Dermis blood vessel endothelial cell (primary cell): ENCODE results near the gene ARHGAP20. TPM values are rescaled to one million over a fixed set of nuclear protein-coding genes. Genes with fewer than 3 reads are reported as not detected.
"Not testable (repeated sequence)": the region's sequence is repeated elsewhere in the genome, so short reads cannot be mapped to it uniquely, and the experiment has no call there.

Experiments used
- DNase-seq: peaks from one replicate; pipeline ENCODE4 v3.0.0; 2010
- total RNA-seq: library from RNA; depleted of rRNA; stranded (reverse); fragments of >200 nt; gene quantifications from 2 replicates; pipeline ENCODE4 v1.2.3, GENCODE V29; 2014

The ARHGAP20 gene
- total RNA-seq, 1 donor from 2014 or later = 1.5 TPM

DNA sequence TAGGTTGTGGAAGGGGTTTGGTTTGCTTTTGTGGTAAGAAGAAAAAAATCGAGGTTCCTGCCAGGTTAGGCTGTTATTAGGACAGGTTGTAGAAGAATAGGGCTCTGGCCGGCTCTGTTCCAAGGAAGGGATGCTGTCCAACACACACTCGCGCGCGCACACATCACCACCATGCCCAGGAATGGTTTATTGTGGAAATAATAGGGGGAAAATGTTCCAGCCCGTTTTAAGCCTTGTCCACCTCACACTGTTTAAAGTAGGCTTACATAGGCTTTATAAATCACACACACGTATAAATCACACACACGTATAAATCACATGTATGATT is 1.2 kb upstream of the ARHGAP20 start:
- DNase-seq = no peak

DNA sequence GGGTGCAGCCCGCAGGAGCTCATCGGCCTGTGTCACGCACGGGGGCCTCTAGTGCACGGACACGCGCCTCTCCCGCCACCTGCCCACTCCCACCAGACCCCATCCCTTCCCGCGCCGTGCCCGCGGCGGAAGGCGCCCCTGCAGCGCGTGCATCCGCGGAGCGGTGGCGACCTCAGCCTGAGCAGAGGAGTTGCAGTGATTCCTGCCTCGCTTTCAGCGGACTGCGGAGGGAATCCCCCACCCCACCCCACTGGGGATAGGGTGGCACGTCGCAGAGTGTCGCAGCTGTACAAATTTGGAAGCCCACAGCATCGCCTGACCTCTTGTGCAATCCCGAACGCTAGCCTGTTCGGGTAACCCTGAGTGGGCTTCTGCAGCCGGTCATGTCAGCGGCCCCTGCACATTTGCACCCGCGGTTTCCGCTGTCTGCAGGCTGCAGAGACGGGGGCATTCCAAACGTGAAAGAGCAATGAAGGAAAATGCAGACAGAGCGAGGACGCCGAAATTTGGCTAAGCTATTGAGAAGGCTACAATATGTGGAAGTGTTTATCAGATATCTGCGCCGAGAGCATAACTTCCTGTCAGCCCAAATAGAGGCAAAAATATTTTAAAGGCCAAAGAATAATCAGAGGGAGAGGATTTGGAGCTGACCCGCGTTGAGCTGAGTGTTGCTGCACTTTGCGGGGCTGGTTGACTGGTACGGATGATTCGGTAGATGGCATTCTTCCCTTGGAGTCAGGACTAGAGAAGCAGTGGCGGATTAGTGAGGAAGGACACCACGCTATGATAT is 617 bp upstream of the ARHGAP20 start:
- peak; percentile 71 for DNase-seq

DNA sequence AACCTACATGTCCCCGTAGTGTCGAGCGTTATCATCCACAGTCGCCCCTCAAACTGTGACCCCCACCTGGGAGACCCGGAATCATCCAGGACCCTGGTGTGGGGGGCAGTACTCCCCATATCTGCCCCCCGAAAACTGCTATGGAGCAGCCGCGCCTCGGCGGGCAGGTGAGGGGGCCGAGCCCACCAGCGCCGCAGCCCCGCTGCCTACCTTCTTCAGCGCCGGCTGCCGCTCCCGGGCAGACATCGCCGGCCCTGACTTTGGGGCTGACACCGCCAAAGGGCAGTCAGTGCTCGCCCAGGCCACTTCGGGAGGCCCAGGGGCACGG is 825 bp downstream of the ARHGAP20 start:
- no peak for DNase-seq

DNA sequence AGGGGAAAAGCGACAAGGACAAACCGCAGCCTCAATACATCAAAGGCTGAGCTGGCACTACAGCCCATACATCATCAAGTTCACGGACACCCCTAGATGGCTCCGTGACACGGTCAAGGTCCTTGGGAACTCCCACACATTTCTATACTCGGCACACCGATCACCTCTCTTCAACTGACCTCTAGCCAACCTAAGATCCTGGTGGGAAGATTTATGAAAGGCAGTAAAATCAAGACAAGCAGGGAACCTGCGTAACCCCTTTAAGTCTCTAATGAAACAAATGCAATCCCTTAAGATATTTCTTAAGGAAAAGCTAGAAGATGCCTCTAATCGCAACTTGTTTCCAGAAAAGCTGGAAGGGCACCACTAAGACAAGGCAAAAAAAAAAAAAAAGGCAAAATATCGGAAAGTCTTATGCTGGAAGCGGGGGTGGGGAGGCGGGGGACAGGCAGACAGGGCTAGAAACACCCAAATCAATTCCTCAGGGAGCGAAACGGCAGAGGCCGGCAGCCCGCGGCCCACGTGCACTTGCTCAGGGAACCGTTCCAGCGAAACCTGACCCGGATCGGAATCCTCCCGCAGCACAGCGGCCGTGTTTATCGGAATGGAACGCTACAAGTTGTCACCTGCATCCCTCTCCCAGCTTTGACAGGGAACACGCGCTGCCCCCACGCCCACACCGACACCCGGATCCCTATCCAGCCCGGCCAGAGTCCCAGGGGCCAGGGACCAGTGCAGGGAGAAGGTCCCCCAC is 1.4 kb downstream of the ARHGAP20 start:
- peak; percentile 25 for DNase-seq

DNA sequence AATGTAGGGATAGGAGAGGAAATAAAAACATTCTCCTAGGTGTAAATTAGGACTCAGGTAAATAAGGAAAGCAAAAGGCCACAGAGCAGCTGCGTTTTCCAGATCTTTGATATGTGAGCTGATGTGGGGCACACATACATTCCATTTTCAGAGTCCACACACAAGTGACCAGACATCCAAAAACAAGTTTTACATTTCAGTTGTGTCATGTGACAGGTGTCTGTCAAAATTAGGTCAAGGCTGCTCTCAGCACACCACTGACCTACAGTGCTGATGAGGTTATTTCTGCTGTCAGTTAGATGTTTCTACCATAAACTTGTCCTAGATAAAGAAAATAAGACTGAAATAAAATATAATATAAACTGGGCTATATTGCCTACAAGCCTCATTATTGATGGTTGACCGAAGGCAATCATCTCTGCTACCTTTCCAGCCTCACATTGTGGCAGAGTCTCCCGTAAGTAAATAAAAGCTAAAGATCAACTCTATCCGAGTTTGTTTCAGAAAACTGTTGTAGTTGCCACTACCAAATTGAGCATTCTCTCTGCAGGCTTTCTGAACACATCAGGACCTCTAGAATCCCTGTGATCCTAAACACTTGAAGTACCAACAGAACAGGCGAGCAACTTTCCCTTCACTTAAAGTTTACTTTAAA is 7.9 kb downstream of the ARHGAP20 start:
- no peak for DNase-seq

DNA sequence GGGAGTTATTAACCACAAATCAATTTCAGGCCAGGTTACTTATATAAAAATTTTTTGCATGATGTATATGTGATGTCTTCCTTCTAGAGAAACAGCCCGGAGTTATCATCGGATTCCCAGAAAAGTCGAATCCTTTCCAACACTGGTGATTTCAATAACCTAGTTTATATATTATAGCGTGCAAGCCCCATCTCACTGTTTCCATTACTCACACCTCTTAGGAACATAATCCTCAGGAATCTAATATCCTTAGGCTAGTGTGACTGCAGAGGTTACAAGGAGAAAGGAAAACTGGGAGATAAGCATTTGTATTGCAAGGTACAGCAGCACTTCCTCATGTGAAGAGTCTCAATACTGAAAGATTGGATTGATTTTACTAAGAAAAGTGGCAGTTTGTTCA is 20.3 kb downstream of the ARHGAP20 start:
- DNase-seq = no peak

DNA sequence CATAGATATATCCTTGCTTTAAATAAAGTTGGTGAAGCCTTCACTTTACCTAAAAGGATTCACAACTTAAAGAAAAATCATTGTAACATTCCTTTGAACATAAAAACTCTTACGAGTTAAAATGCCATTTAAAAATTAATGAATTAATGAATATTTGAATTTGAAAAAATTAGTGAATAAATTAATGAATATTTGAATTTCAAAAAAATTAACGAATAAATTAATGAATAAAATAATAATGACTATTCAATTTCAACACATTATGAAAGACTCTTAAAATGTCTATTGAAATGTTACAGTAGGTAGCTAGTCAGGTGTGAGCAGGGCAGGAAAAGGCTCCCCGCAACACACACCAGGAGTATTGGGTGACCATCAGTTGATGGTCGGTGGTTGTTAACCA is 22.9 kb downstream of the ARHGAP20 start:
- no peak for DNase-seq

DNA sequence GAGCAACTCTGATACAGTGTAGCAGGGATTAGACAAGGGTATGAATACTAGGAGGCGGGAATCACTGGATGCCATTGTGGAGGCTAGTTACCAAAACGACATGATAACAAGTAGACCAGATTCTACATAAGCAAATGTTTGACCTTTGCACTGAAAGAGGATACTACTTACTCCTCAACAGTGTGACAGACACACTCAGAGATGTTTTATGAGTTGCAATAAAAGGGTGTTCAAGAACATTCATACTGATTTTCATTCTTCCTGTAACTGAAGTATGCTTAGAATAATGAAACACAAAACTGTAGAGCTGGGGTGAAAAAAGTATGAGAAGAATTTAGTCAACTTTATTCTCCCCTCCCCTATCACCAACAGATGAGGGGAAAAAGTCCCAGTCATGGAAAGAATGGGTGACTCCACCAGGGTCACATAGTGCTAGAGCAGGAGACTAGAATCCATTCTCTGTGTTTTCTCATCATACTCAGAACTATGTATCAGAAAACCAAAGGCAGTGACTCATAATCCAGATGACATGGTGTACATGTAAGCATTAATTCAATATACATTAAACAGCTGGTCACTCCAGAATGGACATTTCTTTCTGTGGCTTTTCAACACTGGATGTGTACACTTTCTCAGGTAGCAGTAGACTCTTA is 32.8 kb downstream of the ARHGAP20 start:
- DNase-seq = no peak

DNA sequence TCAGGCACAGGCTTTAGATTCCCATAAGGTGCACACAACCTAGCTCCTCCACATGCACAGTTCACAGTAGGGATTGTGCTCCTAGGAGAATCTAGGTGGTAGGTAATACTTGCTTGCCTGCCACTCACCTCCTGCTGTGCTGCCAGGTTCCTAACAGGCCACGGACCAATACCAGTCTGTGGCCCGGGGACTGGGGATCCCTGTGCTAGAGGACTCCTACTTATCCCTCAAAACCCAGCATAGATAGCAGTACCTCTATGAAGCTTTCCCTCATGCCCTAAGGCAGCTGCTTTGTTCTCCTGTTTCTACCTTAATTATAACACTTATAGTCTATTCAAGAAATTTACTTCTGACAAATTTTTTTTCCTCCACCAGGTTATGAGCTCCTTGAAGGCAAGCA is 36.7 kb downstream of the ARHGAP20 start:
- no peak for DNase-seq

DNA sequence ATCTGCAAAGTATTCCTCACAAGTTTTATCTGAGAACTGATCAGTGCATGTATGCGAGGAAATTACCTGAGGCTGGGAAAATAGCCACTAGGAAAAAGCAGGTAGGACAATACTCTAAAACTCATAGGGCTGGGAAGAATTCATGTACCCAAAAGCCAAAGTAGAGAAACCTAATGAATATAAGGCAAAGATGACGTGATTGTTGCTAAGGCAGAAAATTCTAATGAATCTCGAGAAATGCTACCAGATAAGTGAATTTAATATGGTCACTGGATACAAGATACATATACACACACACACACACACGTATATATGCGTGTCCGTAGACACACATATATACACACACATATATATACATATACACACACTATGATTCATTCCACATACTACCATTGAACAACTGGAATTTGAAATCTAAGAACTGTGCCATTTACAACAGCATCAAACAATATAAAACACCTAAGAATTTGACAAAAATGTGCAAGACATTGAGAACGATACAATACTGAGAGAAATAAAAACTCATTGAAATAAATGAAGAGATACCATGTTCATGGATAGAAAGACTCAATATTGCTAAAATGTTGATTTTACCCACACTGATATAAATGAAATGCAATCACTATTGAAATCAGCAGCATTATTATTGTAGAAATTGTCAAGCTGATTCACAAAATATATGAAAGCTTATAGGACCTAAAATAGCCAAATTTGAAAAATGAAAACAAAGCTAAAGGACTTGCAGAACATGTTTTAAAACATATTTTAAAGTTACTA is 46.4 kb downstream of the ARHGAP20 start:
- no peak for DNase-seq

DNA sequence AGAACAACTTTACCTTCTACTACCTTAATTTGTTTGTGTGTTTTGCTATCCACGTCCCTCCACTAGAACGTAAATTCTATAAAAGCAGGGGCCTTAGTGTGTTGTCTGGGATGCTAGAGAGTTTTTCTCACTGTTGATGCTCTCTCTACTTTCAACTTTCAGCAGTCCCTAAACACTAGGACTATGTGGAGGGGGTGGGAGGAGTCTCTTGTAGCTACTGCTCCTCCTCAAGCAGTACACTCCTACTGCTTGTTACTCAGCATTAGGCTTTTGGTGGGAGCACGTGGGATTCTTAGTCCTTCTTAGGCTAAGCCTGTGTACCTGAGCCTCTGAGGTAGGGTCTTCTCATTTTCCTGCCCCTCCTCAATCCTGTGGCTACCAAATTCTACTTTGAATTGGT is 56.3 kb downstream of the ARHGAP20 start:
- DNase-seq = no peak

DNA sequence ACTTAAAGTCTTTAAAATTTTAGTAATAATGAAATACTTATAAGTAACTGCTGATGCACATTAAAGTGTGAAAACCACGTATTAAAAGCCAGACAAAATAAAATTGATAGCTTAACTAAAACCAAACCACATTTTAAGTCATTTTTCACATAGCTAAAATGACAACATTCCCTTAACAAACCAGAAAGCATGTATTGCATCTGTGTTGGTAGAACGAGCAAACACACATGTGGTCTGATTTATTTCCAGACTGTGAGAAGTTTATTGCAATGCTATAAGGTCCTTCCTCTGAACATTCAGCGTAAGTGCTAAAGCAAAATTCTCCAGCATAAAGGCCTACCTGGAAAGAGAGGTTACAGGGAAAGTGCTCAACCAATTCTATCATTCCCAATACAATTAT is 57.8 kb downstream of the ARHGAP20 start:
- no peak for DNase-seq

DNA sequence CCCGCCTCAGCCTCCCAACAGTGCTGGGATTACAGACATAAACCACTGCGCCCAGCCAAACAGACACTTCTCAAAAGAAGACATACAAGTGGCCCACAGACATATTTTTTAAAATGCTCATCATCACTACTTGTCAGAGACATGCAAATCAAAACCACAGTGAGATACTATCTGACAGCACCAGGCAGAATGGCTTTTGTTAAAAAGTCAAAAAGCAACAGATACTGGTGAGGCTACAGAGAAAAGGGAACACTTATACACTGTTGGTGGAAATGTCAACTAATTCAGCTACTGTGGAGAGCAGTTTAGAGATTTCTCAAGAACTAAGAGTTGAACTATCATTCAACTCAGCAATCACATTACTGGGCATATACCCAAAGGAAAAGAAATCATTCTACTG is 67.0 kb downstream of the ARHGAP20 start:
- DNase-seq = no peak

DNA sequence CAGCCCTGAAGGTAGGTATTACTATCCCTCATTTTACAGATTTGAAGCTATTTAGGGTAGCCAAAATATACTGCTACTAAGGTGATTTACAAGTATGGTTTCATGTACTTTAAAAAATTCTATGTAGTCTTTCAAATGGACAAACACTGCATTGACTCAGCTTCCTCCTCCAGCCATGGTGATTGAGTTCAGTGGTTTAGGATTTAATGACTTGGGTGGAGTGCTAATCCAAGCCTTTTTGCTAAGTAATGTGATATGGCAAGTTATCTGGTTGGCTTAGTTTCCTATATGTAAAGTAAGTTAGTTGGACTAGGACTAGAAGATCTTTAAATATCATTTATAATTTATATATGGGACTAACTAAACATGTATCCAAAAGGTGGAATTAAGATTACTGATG is 77.9 kb downstream of the ARHGAP20 start:
- no peak for DNase-seq

DNA sequence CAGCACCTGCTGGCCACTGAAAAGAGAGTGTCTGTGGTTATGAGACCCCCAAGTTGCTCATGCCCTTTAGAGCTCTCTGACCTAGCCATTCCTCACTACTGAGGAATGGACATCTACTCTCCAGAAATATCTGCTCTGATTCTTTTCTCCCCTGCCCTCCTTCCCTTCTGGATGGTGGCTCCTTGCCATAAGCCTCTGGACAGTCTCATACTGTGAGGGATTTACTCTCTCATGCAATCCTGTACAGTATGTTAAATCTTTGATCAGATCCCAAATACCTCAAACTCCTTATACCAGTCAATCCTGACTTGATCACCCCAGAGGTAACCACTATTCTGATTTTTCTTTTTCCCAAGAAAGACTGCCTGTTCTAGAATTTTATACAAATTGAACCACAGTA is 80.7 kb downstream of the ARHGAP20 start:
- DNase-seq = no peak

DNA sequence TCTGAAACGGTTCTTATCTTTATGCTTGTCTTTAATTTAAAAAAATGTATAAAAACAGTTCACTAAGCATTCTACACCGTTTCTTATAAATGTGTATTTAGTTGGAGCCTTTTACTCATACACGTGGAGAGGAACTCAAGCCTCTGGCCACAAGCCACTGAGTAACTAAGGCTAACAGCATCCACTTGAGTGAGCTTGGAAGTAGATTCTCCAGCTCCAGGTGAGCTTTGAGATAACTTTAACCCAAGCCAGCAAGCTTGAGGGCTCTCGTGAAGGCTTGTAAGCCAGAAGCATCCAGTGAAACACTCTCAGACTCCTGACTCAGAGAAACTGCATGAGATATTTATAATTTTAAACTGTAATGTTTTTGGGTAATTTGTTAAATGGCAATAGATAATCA is 82.6 kb downstream of the ARHGAP20 start:
- DNase-seq = no peak

DNA sequence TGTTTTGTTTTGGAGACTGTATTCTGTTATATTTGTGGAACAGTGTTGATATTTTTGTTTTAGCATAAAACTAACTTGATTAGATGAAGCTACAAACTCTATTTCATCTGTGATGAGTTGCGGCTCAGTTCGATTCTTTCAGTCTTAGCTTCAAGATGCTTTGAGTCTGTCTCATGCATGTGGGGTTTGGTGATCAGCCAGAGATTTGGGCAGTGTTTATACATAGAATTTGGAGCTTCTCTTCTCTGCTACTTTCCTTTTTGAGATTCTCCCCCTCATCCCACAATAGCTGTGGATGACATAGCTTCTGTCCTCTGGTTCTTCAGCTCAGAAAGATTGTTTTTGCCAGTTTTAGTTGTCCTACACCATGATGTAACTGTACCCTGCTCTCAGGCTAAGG is 90.4 kb downstream of the ARHGAP20 start:
- no peak for DNase-seq

DNA sequence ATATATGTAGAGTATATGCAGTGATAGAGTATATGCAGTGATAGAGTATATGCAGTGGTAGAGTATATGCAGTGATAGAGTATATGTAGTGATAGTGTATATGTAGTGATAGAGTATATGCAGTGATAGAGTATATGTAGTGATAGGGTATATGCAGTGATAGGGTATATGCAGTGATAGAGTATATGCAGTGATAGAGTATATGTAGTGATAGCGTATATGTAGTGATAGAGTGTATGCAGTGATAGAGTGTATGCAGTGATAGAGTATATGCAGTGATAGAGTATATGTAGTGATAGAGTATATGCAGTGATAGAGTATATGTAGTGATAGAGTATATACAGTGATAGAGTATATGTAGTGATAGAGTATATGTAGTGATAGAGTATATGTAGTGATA is 92.9 kb downstream of the ARHGAP20 start:
- DNase-seq = not testable (repeated sequence)

DNA sequence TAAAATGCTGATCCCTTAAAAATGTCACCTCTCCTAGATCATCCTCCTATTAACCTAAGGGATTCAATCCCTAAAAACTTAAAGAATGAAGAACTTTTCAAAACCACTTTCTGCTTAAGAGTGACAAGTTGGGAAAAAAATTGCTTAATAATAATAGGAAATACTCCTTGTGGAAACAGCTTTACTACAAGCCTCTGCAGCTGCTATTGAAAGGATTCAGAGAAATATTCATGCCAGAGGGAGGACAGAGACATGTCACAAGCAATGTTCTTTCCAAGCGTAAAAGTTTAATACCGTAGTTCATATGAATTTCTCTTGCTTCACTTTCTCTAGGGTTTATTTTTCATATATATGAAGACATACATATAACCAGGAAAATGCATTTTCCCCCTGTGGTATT is 98.2 kb downstream of the ARHGAP20 start:
- no peak for DNase-seq

DNA sequence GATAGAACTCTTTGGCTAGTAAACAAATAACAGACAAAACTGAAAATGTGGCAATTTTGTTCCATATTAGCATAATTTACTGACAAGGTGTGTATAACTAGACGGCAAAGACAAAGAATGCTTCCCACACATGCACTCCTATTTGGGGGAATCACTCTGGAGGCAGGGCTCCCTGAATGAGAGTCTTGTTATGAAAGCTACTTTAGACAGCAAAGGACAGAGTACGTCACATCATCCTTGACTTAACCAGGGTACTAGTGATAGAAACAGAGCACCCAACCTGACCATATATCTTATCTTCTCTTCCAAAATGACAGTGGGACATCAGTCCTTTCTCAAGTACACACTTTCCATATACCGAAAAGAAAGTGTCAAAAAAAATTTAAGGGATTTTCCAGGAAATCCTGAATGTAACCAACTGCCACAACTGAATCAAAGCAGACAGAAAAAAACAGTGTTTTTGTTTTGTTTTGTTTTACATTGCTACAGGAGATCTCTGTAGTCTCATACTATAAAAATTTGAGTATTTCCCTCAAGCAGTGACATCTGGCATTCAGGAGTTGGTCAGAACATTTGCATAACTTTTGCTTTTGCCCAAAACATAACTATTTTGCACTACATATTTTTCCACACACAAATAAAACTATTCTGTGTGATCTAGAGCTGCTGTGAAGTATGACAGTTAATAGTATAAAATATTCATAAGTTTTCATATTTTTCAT is 98.9 kb downstream of the ARHGAP20 start:
- DNase-seq = no peak

DNA sequence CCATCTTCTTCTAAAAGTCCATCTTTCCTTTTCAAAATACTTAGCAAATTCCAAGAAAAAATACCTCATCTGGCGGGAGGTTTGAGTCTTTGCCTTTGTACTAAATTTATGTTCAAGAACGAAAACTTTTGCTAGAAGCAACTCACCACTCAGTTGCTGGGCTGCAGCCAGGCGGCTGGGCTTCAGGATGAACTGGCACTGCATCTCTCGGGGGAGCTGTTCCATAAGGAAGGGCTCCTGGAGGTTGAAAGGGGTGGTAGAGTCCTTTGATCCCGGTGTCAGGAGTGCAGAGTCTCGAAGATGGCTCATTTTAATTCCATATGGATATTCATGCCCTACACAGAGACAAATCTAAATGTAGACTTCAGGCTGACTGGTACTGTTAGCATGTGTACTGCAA is 105.8 kb downstream of the ARHGAP20 start:
- no peak for DNase-seq

DNA sequence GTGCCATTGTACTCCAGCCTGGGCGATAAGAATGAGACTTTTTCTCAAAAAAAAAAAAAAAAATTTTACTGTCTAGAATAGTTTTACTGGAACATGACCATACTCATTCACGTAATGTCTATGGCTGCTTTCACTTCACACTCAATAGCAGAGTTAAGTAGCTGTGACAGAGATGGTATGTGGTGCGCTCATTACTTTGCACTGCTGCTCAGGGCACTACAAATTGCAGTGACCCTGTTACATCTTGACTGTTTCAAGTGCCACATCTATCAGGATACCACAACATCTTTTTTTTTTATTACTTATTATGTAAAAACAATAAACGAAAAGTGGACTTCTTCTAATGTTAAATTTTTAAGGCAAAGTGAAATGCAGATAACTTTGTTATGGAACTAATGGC is 110.3 kb downstream of the ARHGAP20 start:
- no peak for DNase-seq
